Breast epithelium (tissue), 4 donors: ENCODE results near the gene TRNAU1AP. TPM values are rescaled to one million over a fixed set of nuclear protein-coding genes. Genes with fewer than 3 reads are reported as not detected.
A peak's percentile ranks its signal among the peaks of the same experiment; 100 is the strongest.

Experiments
- DNase-seq, 2 donors: peaks; one replicate each; pipeline ENCODE4 v3.0.0-alpha.2; 2019; ENCODE audit warnings: low spot score in 2 of 2
- H3K27ac ChIP-seq, 2 donors: fragments of 200-600 bp; sonication (generic) in 1 of 2; one replicate each; pipeline ENCODE4 v1.5.1; 2016 to 2019; ENCODE audit warnings: mild to moderate bottlenecking in 1 of 2
- H3K27me3 ChIP-seq, 2 donors: fragments of 200-600 bp; sonication (generic) in 1 of 2; one replicate each; pipeline versions ENCODE4 v1.5.1 to v1.6.0; 2017 to 2019; ENCODE audit warnings: control low read depth in 1 of 2, mild to moderate bottlenecking in 1 of 2
- H3K36me3 ChIP-seq: fragments of 200-600 bp; one replicate; pipeline ENCODE4 v1.5.1; 2019
- H3K4me1 ChIP-seq, 2 donors: fragments of 200-600 bp; sonication (generic); one replicate each; pipeline ENCODE4 v1.5.1; 2016 to 2019; ENCODE audit warnings: control low read depth in 1 of 2
- H3K4me3 ChIP-seq, 3 donors: fragments of 200-600 bp; sonication (generic); 1 replicate in 2 of 3; 2 replicates in 1 of 3; pipeline ENCODE4 v1.5.1; 2016 to 2019; ENCODE audit warnings: mild to moderate bottlenecking in 3 of 3, moderate library complexity in 2 of 3
- H3K9me3 ChIP-seq, 2 donors: fragments of 200-600 bp; sonication (generic) in 1 of 2; one replicate each; pipeline ENCODE4 v1.5.1; 2016 to 2019; ENCODE audit warnings: control low read depth in 1 of 2
- CTCF ChIP-seq, 3 donors: fragments of 450-650 bp; IDR thresholded peaks; one replicate each; pipeline ENCODE4 v1.5.1; 2016 to 2017; ENCODE audit warnings: antibody characterized with exemption in 3 of 3, mild to moderate bottlenecking in 3 of 3, moderate library complexity in 3 of 3
- POLR2A ChIP-seq: fragments of 450-650 bp; IDR thresholded peaks from one replicate; pipeline ENCODE4 v1.6.1; 2016; ENCODE audit warnings: antibody characterized with exemption, mild to moderate bottlenecking, moderate library complexity
- POLR2AphosphoS5 ChIP-seq, 3 donors: sonication (generic); formaldehyde crosslinking; IDR thresholded peaks; one replicate each; pipeline ENCODE4 v1.6.1; 2017; ENCODE audit warnings: antibody characterized with exemption in 3 of 3
- intact Hi-C: fragments of 100-400 bp; cut with DNase I; formaldehyde crosslinking; loops from one replicate; pipeline ENCODE4 v1.15.1; 2023; ENCODE audit warnings: low total_unique reads
- total RNA-seq, 3 donors: library from RNA; depleted of rRNA; stranded (reverse); fragments of >200 nt; gene quantifications; one replicate each; pipeline ENCODE4 v1.1.0, GENCODE V29; 2016

The TRNAU1AP gene
- total RNA-seq, 3 donors from 2014 or later: 22.0 to 27.8 (median 27.1) TPM

- DNase-seq: no peak
- Histone ChIP-seq H3K36me3 (no peaks in the 10 kb centered on the region), H3K4me3 (no peak overlapping the region), H3K9me3 (no peaks in the 10 kb centered on the region), H3K27me3 (no peaks in the 10 kb centered on the region), H3K4me1 (peaks cover 0 to 10% of the 10 kb centered on the region in 2 donors), H3K27ac (peak overlapping the region in 1 of 2 donors; percentile 36)
- no peak for TF ChIP-seq POLR2A
- TF ChIP-seq POLR2AphosphoS5 (IDR thresholded peaks at IDR 0.05): no peak
- no peak for TF ChIP-seq CTCF (IDR thresholded peaks at IDR 0.05)
- intact Hi-C loops: no loop called here
Observed at GRCh38 chr1:28578696-28579218, 25.9 kb downstream of the TRNAU1AP start.

GRCh38 chr1:28579401-28579800 lies 26.5 kb downstream of the TRNAU1AP start:
- DNase-seq: no peak
- intact Hi-C loops: no loop called here
- Histone ChIP-seq H3K4me1 (peaks cover 0 to 10% of the 10 kb centered on the region in 2 donors), H3K36me3 (no peaks in the 10 kb centered on the region), H3K4me3 (peak overlapping the region in 1 of 3 donors; percentile 91), H3K27ac (no peak overlapping the region), H3K9me3 (no peaks in the 10 kb centered on the region), H3K27me3 (no peaks in the 10 kb centered on the region)
- TF ChIP-seq CTCF (IDR thresholded peaks at IDR 0.05) (no peak), POLR2AphosphoS5 (IDR thresholded peaks at IDR 0.05) (no peak), POLR2A (no peak)

- TF ChIP-seq POLR2AphosphoS5 (IDR thresholded peaks at IDR 0.05): peak in 1 of 3 donors; percentile 17
- no peak for TF ChIP-seq CTCF (IDR thresholded peaks at IDR 0.05)
- no peaks in the 10 kb centered on the region for H3K36me3 ChIP-seq
Observed at GRCh38 chr1:28580722-28581530, 28.0 kb downstream of the TRNAU1AP start.

GRCh38 chr1:28581531-28582247 lies 28.8 kb downstream of the TRNAU1AP start:
- no peaks in the 10 kb centered on the region for H3K36me3 ChIP-seq
- intact Hi-C loops: no loop called here

More at GRCh38 chr1:28580722-28581530, 28.0 kb downstream of the TRNAU1AP start:
- Histone ChIP-seq H3K4me1 (peaks cover 0 to 10% of the 10 kb centered on the region in 2 donors), H3K9me3 (no peaks in the 10 kb centered on the region), H3K27me3 (no peaks in the 10 kb centered on the region), H3K4me3 (peak overlapping the region; percentile 77 to 92 (median 91)), H3K27ac (peak overlapping the region; percentile 86 to 89)
- intact Hi-C loops: no loop called here
- DNase-seq: no peak

More at GRCh38 chr1:28581531-28582247, 28.8 kb downstream of the TRNAU1AP start:
- peak overlapping the region; percentile 77 to 92 (median 91) for H3K4me3 ChIP-seq
- peaks cover 0 to 10% of the 10 kb centered on the region in 2 donors for H3K4me1 ChIP-seq
- peak overlapping the region; percentile 86 to 89 for H3K27ac ChIP-seq
- peak in 2 of 3 donors; percentile 15 to 52 for TF ChIP-seq CTCF (IDR thresholded peaks at IDR 0.05)
- peak; percentile 98 to 100 (median 99) for TF ChIP-seq POLR2AphosphoS5 (IDR thresholded peaks at IDR 0.05)
- TF ChIP-seq POLR2A: peak; percentile 87
- peak; percentile 95 to 97 for DNase-seq
- no peaks in the 10 kb centered on the region for H3K27me3 ChIP-seq
- no peaks in the 10 kb centered on the region for H3K9me3 ChIP-seq
